Testis (tissue), 2 donors: ENCODE measurements around the gene TBC1D16.

ENCODE experiments used
- CTCF ChIP-seq, 3 experiments: fragments of 450-650 bp in 2 of 3; fragments of 200-600 bp in 1 of 3; sonication (generic) in 1 of 3; IDR thresholded peaks; one replicate each; pipeline ENCODE4 v1.5.1; 2016 to 2019; ENCODE audit warnings: antibody characterized with exemption in 3 of 3, mild to moderate bottlenecking in 2 of 3, moderate library complexity in 1 of 3
- POLR2A ChIP-seq: fragments of 450-650 bp; IDR thresholded peaks from one replicate; pipeline ENCODE4 v1.6.1; 2017; ENCODE audit warnings: antibody characterized with exemption, mild to moderate bottlenecking, moderate library complexity

DNA sequence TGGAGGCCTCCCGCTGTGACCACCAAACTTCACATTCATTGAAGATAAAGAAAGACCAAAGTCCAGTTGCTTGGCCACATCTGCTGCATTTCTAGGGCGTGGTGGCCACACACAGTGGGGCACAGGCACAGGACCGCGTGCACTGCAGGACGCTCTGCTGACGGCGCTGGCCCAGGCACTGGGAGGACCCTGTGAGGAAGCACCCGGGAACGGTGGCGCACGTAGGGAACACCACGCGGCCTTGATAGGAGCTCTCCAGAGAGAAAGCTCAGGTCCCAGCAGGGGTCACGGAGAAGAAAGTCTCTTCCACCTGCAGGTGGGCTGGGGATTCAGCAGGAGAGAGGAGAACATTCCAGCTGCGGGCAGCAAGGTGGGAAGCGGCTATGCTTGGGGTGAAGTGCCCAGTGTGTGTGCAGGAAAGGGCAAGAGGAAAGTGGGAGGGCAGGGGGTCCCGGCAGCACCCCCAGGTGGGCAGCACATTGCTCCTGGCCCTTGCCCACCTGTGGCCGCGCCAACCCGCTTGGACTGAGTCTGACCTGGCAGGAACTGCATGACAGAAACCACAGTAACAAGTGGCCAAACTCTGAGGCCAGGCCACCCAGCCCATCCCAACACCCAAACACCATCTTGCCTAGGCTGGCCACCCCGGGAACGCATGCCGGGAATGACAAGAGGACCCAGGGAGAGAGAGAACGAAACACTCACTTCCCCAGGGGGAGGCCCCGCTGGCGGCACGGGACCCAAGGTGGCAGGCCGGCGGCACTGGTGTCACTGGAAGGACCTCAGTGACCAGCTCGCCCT lies 32.8 kb downstream of the TBC1D16 start:
- TF ChIP-seq CTCF (IDR thresholded peaks at IDR 0.05) (no peak), POLR2A (no peak)
